Mesodermal cell (in vitro differentiated cells): ENCODE data around the gene MAD1L1.

Source experiments
- H3K27ac ChIP-seq: 2 replicates; pipeline ENCODE4 v1.7.0; 2013; ENCODE audit warnings: mild to moderate bottlenecking, low read depth, low read length, moderate library complexity; ENCODE audit not compliant: severe bottlenecking
- H3K36me3 ChIP-seq: 2 replicates; pipeline ENCODE4 v1.7.1; 2013; ENCODE audit warnings: mild to moderate bottlenecking, low read length, moderate library complexity; ENCODE audit not compliant: control insufficient read depth, insufficient read depth
- H3K4me1 ChIP-seq: one replicate; pipeline ENCODE4 v1.7.1; 2013; ENCODE audit warnings: mild to moderate bottlenecking, low read length; ENCODE audit not compliant: insufficient read depth, control insufficient read depth, poor library complexity, severe bottlenecking
- H3K4me3 ChIP-seq: 2 replicates; pipeline ENCODE4 v1.7.0; 2013; ENCODE audit warnings: low read length, control low read depth, mild to moderate bottlenecking; ENCODE audit not compliant: insufficient read depth, poor library complexity, severe bottlenecking; ENCODE audit errors: extremely low read depth
- H3K9me3 ChIP-seq: 2 replicates; pipeline ENCODE4 v1.7.1; 2013; ENCODE audit warnings: mild to moderate bottlenecking, low read length, moderate library complexity; ENCODE audit not compliant: control insufficient read depth
- WGBS, 2 experiments: methylation state at CpG; one replicate each; pipeline ENCODE4 v1.1.5; 2013; ENCODE audit warnings: missing lambda C conversion rate in 2 of 2; ENCODE audit not compliant: insufficient coverage in 2 of 2; 5-methylcytosine and 5-hydroxymethylcytosine counted together

Gene MAD1L1

GRCh38 chr7:1948887-1949680, 283.7 kb downstream of the MAD1L1 start:
- Histone ChIP-seq H3K36me3 (peaks cover 4% of the 10 kb centered on the region), H3K4me3 (no peak overlapping the region), H3K27ac (no peak overlapping the region), H3K9me3 (no peaks in the 10 kb centered on the region), H3K4me1 (no peaks in the 10 kb centered on the region)
- WGBS, 2 experiments: 91% methylated on average over 27 to 29 of the region's 30 CpGs

- H3K36me3 ChIP-seq: peaks cover 4% of the 10 kb centered on the region
- no peaks in the 10 kb centered on the region for H3K9me3 ChIP-seq
- H3K27ac ChIP-seq: no peak overlapping the region
- no peak overlapping the region for H3K4me3 ChIP-seq
- no peaks in the 10 kb centered on the region for H3K4me1 ChIP-seq
- 88 to 91% methylated on average over 13 to 17 of the region's 20 CpGs for WGBS, 2 experiments
These were observed 284.4 kb downstream of the MAD1L1 start for GRCh38 chr7:1948301-1948796.

GRCh38 chr7:1947586-1948217, 285.0 kb downstream of the MAD1L1 start:
- H3K4me1 ChIP-seq: no peaks in the 10 kb centered on the region
- no peak overlapping the region for H3K27ac ChIP-seq
- peaks cover 4% of the 10 kb centered on the region for H3K36me3 ChIP-seq
- no peak overlapping the region for H3K4me3 ChIP-seq
- no peaks in the 10 kb centered on the region for H3K9me3 ChIP-seq
- WGBS, 2 experiments: 90 to 92% methylated on average over 18 to 19 of the region's 22 CpGs

GRCh38 chr7:1946773-1947450, 285.8 kb downstream of the MAD1L1 start:
- WGBS, 2 experiments: 93 to 98% methylated on average over 10 to 21 of the region's 27 CpGs

GRCh38 chr7:1946025-1946772, 286.5 kb downstream of the MAD1L1 start:
- H3K36me3 ChIP-seq: no peaks in the 10 kb centered on the region
- no peak overlapping the region for H3K4me3 ChIP-seq
- no peak overlapping the region for H3K27ac ChIP-seq
- no peaks in the 10 kb centered on the region for H3K9me3 ChIP-seq
- WGBS, 2 experiments: 95 to 97% methylated on average over 17 to 23 of the region's 23 CpGs
- no peaks in the 10 kb centered on the region for H3K4me1 ChIP-seq

More at GRCh38 chr7:1946773-1947450, 285.8 kb downstream of the MAD1L1 start:
- H3K36me3 ChIP-seq: peaks cover 3% of the 10 kb centered on the region
- no peaks in the 10 kb centered on the region for H3K4me1 ChIP-seq
- no peak overlapping the region for H3K27ac ChIP-seq
- no peaks in the 10 kb centered on the region for H3K9me3 ChIP-seq
- no peak overlapping the region for H3K4me3 ChIP-seq

- Histone ChIP-seq H3K4me1 (peaks cover 3% of the 10 kb centered on the region), H3K9me3 (no peaks in the 10 kb centered on the region), H3K36me3 (no peaks in the 10 kb centered on the region), H3K4me3 (no peak overlapping the region), H3K27ac (no peak overlapping the region)
- WGBS, 2 experiments: 81 to 93% methylated on average over 8 to 13 of the region's 14 CpGs
These were observed 287.2 kb downstream of the MAD1L1 start for GRCh38 chr7:1945558-1945957.

DNA sequence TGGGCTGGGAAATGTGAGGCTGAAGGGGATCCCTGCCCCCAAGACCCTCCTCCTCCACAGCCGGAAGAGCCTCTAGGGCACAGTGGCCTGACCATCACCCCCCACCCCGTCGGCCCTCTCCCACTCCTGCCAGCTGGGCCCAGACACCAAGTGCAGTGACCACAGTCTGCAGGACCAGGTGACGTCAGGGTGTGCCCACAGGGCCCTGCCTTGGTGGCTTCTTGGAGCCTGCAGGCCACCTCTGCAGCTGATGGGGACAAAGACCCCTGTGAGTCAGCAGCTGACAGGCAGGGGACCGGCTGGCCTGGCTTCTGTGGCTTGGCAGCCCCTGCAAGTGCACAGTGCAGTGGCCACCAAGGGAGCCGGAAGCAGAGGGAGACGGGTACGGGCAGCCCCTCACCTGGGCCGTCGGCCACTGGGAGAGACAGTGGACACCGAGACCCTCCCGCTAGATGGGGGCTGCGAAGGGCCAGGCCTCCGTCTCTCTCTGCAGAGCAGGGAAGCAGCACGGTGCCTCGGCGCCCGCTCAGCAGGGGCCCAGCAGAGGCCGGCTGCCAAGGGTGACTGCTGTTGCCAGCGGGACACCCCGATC, 288.0 kb downstream of the MAD1L1 start:
- H3K9me3 ChIP-seq: no peaks in the 10 kb centered on the region
- H3K4me3 ChIP-seq: no peak overlapping the region
- H3K27ac ChIP-seq: no peak overlapping the region
- H3K4me1 ChIP-seq: peaks cover 12% of the 10 kb centered on the region
- no peaks in the 10 kb centered on the region for H3K36me3 ChIP-seq
- 91 to 95% methylated on average over 18 to 20 of the region's 21 CpGs for WGBS, 2 experiments

GRCh38 chr7:1943933-1944618, 288.7 kb downstream of the MAD1L1 start:
- no peak overlapping the region for H3K27ac ChIP-seq
- WGBS, 2 experiments: 62 to 69% methylated on average over 17 of the region's 25 CpGs
- no peaks in the 10 kb centered on the region for H3K9me3 ChIP-seq

DNA sequence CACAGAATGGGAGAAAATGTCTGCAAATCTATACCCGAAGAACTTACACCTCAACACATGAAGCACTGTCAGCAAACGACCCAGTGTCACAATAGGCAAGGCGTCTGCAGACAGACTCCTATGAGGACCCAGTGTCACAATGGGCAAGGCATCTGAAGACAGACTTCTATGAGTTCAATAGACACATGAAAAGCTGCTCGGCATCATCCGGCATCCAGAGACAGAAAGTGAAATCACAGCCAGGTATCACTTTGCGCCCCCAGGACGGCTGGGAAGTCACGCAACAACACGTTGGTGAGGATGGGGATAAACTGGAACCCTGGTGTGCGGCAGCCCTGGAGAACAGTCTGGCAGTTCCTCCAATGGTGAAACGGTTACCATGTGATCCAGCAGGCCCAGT, 289.4 kb downstream of the MAD1L1 start:
- Histone ChIP-seq H3K27ac (no peak overlapping the region), H3K9me3 (no peaks in the 10 kb centered on the region), H3K4me3 (no peak overlapping the region), H3K4me1 (peaks cover 13% of the 10 kb centered on the region), H3K36me3 (no peaks in the 10 kb centered on the region)
- WGBS, 2 experiments: 86 to 87% methylated on average over 10 to 11 of the region's 11 CpGs

More at GRCh38 chr7:1943933-1944618, 288.7 kb downstream of the MAD1L1 start:
- H3K4me3 ChIP-seq: no peak overlapping the region
- peaks cover 13% of the 10 kb centered on the region for H3K4me1 ChIP-seq
- H3K36me3 ChIP-seq: no peaks in the 10 kb centered on the region
